ENCODE results near the gene CTNND1.

GRCh38 chr11:57772562-57772961, 11.0 kb downstream of the CTNND1 start:
- TF ChIP-seq, protein P1, sequence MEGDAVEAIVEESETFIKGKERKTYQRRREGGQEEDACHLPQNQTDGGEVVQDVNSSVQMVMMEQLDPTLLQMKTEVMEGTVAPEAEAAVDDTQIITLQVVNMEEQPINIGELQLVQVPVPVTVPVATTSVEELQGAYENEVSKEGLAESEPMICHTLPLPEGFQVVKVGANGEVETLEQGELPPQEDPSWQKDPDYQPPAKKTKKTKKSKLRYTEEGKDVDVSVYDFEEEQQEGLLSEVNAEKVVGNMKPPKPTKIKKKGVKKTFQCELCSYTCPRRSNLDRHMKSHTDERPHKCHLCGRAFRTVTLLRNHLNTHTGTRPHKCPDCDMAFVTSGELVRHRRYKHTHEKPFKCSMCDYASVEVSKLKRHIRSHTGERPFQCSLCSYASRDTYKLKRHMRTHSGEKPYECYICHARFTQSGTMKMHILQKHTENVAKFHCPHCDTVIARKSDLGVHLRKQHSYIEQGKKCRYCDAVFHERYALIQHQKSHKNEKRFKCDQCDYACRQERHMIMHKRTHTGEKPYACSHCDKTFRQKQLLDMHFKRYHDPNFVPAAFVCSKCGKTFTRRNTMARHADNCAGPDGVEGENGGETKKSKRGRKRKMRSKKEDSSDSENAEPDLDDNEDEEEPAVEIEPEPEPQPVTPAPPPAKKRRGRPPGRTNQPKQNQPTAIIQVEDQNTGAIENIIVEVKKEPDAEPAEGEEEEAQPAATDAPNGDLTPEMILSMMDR (conservative IDR thresholded peaks at IDR 0.05; ENCODE audit: low read depth, low read length), result no peak
- TF ChIP-seq NFE2L2 (IDR thresholded peaks at IDR 0.05; ENCODE audit: low read depth, low read length), result no peak

All from IMR-90 (cell line).